ENCODE measurements around the gene TRIM31. TPM values are rescaled to one million over a fixed set of nuclear protein-coding genes. Genes with fewer than 3 reads are reported as not detected.

The TRIM31 gene
- total RNA-seq, 2 donors from 2014 or later: 0.26 TPM; not detected in 1

GRCh38 chr6:30113841-30114240 lies 951 bp upstream of the TRIM31 start:
- Histone ChIP-seq H3K27ac (no peak overlapping the region), H3K4me1 (no peaks in the 10 kb centered on the region), H3K4me3 (no peak overlapping the region), H3K9me3 (no peaks in the 10 kb centered on the region), H3K27me3 (no peaks in the 10 kb centered on the region), H3K36me3 (replicated peaks in 1 of 2; ENCODE audit: insufficient read depth in 1 of 2, low read depth in 2 of 2) (no peaks in the 10 kb centered on the region)
- intact Hi-C loops (cut with DNase I): no loop called here
- no peak for DNase-seq
- 25 to 29% methylated on average over 1 of the region's 1 CpG for WGBS, 2 donors
- TF ChIP-seq CTCF (IDR thresholded peaks at IDR 0.05) (no peak), POLR2A (IDR thresholded peaks at IDR 0.05) (no peak)
- ATAC-seq: no peak

DNA sequence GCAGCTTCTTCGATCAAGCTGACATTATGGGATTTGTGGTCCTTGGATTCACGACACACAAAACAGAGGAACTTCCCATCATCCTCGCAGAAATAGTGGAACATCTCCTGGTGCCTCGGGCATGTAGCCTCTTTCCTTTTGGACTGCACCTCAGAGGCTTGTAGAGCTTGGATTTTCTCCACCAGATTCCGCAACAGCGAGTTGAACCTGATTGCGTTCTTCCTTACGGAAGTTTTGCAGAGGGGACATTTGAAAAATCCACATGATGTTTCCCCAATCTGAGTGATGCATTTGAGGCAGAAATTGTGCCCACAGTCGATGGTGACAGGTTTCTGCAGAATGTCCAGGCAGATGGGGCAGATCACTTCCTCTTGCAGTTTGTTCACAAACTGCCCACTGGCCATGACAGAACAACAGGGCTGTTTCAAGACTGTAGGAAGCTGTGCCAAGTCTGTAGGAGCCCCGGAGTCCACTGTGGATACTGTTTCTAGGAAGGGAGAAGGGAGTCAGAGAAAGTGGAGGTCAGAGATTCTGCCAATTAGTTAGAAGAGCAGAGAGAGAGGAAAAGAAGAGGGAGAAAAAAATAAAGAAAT lies 392 bp downstream of the TRIM31 start:
- Histone ChIP-seq H3K27ac (no peak overlapping the region), H3K4me1 (no peaks in the 10 kb centered on the region), H3K27me3 (no peaks in the 10 kb centered on the region), H3K4me3 (no peak overlapping the region), H3K9me3 (no peaks in the 10 kb centered on the region), H3K36me3 (replicated peaks in 1 of 2; ENCODE audit: insufficient read depth in 1 of 2, low read depth in 2 of 2) (no peaks in the 10 kb centered on the region)
- ATAC-seq (no peak), DNase-seq (no peak)
- TF ChIP-seq CTCF (IDR thresholded peaks at IDR 0.05) (no peak), POLR2A (IDR thresholded peaks at IDR 0.05) (no peak)
- WGBS, 2 donors: 65 to 67% methylated on average over 9 to 10 of the region's 10 CpGs
- intact Hi-C loops (cut with DNase I): no loop called here

DNA sequence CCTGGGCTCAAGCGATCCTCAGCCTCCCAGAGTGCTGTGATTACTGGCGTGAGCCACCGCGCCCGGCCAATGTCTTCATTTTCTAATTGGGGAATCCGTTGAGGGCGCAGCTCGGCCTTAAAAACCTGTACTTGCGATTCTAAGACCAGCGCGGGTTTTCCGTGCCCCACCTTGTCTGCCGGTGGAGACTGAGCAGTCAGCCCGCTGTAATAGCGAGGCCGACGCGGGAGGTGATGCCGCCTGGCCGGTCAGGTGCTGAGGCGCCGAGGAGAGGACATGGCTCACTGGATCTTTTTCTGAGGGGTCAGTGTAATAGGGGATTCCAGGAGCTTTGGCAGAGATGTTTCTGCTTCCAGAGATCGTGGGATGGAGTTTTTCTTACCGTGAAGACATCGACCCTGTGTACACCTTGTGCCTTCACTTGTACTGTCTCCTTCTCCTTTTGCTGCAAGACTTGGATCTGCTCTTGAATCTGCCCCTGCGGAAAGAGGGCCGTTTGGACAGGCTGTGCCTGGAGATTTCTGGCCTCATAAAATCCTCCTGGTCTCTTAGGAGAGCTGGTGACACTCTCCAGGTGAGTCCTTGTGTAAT lies 1.5 kb downstream of the TRIM31 start:
- Histone ChIP-seq H3K36me3 (replicated peaks in 1 of 2; ENCODE audit: insufficient read depth in 1 of 2, low read depth in 2 of 2) (no peaks in the 10 kb centered on the region), H3K9me3 (no peaks in the 10 kb centered on the region), H3K4me1 (no peaks in the 10 kb centered on the region), H3K27ac (no peak overlapping the region), H3K27me3 (no peaks in the 10 kb centered on the region), H3K4me3 (no peak overlapping the region)
- ATAC-seq (no peak), DNase-seq (no peak)
- intact Hi-C loops (cut with DNase I): no loop called here
- 37% methylated on average over 14 to 26 of the region's 27 CpGs for WGBS, 2 donors
- TF ChIP-seq CTCF (IDR thresholded peaks at IDR 0.05) (no peak), POLR2A (IDR thresholded peaks at IDR 0.05) (no peak)

- ATAC-seq: no peak
- 74 to 87% methylated on average over 2 of the region's 2 CpGs for WGBS, 2 donors
These were observed 8.2 kb downstream of the TRIM31 start for GRCh38 chr6:30104661-30105060.

More at GRCh38 chr6:30104661-30105060, 8.2 kb downstream of the TRIM31 start:
- Histone ChIP-seq H3K27ac (no peak overlapping the region), H3K4me1 (peaks cover 36% of the 10 kb centered on the region), H3K27me3 (no peaks in the 10 kb centered on the region), H3K9me3 (no peaks in the 10 kb centered on the region), H3K36me3 (replicated peaks in 1 of 2; ENCODE audit: insufficient read depth in 1 of 2, low read depth in 2 of 2) (no peaks in the 10 kb centered on the region), H3K4me3 (no peak overlapping the region)
- no peak for DNase-seq
- TF ChIP-seq CTCF (IDR thresholded peaks at IDR 0.05): no peak
- TF ChIP-seq POLR2A (IDR thresholded peaks at IDR 0.05): no peak
- intact Hi-C loops (cut with DNase I): no loop called here

All from body of pancreas (tissue), 4 donors.